HG03025 (cell line): ENCODE results near the gene ADAP2.

Source experiments
- ATAC-seq: cut with Tn5 transposase; IDR thresholded peaks from one replicate; pipeline ENCODE4 v1.9.1; 2021; ENCODE audit warnings: mild to moderate bottlenecking, moderate library complexity; ENCODE audit not compliant: unreplicated experiment, low FRiP score

The ADAP2 gene

DNA sequence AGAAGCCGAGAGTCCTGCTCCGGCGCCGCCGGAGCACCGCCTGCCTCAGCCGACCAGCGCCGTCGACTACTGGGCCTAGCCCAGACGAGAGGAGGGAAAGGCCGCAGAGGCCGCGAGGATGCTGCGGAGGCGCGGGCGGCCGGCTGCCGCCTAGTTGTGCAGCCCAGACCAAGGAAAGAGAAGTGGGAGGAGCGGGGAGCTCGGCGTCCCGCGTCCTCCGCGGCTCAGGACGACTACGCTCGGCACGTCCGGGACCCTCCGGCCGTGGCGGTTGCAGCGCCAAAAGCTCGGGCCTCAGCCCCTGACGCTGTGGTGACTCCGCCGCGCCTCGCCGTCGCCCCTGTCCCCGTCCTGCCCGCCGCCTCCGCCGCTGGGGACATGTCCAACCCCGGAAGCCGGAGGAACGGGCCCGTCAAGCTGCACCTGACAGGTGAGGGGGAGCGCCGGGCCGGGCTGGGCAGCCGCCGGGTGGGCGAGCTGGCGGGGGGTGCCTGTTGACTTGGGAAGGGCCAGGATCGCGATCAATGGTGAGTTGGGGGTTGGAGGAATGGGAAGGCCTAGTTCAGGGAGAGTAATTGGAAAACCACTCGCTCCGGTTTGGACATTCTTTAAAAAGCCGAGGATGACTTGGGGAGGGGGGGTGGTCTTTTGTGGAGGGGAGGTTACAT, 86.8 kb downstream of the ADAP2 start:
- ATAC-seq, result no peak
